Caki2 (cell line): ENCODE results near the gene KCNG2. TPM values are rescaled to one million over a fixed set of nuclear protein-coding genes. Genes with fewer than 3 reads are reported as not detected.

Experiments used
- DNase-seq: peaks from one replicate; pipeline ENCODE4 v3.0.0-alpha.2; 2015; ENCODE audit warnings: low read depth
- in situ Hi-C: cut with HindIII; loops from 2 replicates; pipeline ENCODE4 v1.10.0; 2016; ENCODE audit warnings: low sequenced_read_pairs, low pct_unique_long_range_greater_than_20kb, mixed read lengths
- total RNA-seq: library from RNA; depleted of rRNA; stranded (reverse); fragments of >200 nt; shearing (Covaris generic); gene quantifications from 2 replicates; pipeline ENCODE4 v1.2.3, GENCODE V29; 2014; ENCODE audit warnings: low replicate concordance

Gene KCNG2
- total RNA-seq, 1 experiment from 2014 or later: not detected

- in situ Hi-C loops: no loop called here
- no peak for DNase-seq
Observed at GRCh38 chr18:79805926-79806487, 8.3 kb downstream of the KCNG2 start.

GRCh38 chr18:79806976-79807841 lies 9.5 kb downstream of the KCNG2 start:
- in situ Hi-C loops: no loop called here
- no peak for DNase-seq

GRCh38 chr18:79809482-79810192 lies 11.9 kb downstream of the KCNG2 start:
- in situ Hi-C loops: no loop called here
- no peak for DNase-seq

- in situ Hi-C loops: no loop called here
- DNase-seq: no peak
Observed at GRCh38 chr18:79812052-79812451, 14.3 kb downstream of the KCNG2 start.

- DNase-seq: no peak
- in situ Hi-C loops: no loop called here
Observed at GRCh38 chr18:79814373-79814772, 16.6 kb downstream of the KCNG2 start.

- in situ Hi-C loops: no loop called here
- no peak for DNase-seq
Observed at GRCh38 chr18:79815657-79816056, 17.9 kb downstream of the KCNG2 start.

GRCh38 chr18:79816092-79816491 lies 18.4 kb downstream of the KCNG2 start:
- DNase-seq: no peak
- in situ Hi-C loops: no loop called here

GRCh38 chr18:79816981-79817606 lies 19.4 kb downstream of the KCNG2 start:
- DNase-seq: no peak
- in situ Hi-C loops: no loop called here

GRCh38 chr18:79817607-79817998 lies 19.9 kb downstream of the KCNG2 start:
- in situ Hi-C loops: no loop called here
- DNase-seq: no peak

GRCh38 chr18:79818036-79818435 lies 20.3 kb downstream of the KCNG2 start:
- no peak for DNase-seq
- in situ Hi-C loops: no loop called here

GRCh38 chr18:79818631-79819030 lies 20.9 kb downstream of the KCNG2 start:
- in situ Hi-C loops: no loop called here
- no peak for DNase-seq

- in situ Hi-C loops: no loop called here
- DNase-seq: no peak
Observed at GRCh38 chr18:79819064-79819967, 21.6 kb downstream of the KCNG2 start.

GRCh38 chr18:79819968-79820351 lies 22.2 kb downstream of the KCNG2 start:
- in situ Hi-C loops: no loop called here

GRCh38 chr18:79823120-79823519 lies 25.4 kb downstream of the KCNG2 start:
- in situ Hi-C loops: no loop called here
- no peak for DNase-seq

More at GRCh38 chr18:79819968-79820351, 22.2 kb downstream of the KCNG2 start:
- DNase-seq: no peak

- DNase-seq: no peak
- in situ Hi-C loops: no loop called here
Observed at GRCh38 chr18:79825913-79826312, 28.2 kb downstream of the KCNG2 start.

- in situ Hi-C loops: no loop called here
- no peak for DNase-seq
Observed at GRCh38 chr18:79826966-79827365, 29.2 kb downstream of the KCNG2 start.

- in situ Hi-C loops: no loop called here
- no peak for DNase-seq
Observed at GRCh38 chr18:79828258-79828657, 30.5 kb downstream of the KCNG2 start.
